ENCODE results near the gene TRAPPC2L. TPM values are rescaled to one million over a fixed set of nuclear protein-coding genes. Genes with fewer than 3 reads are reported as not detected.

Gene TRAPPC2L
- total RNA-seq, 2 donors from 2014 or later: 37.8 to 48.3 TPM

GRCh38 chr16:88908307-88908706 lies 51.4 kb downstream of the TRAPPC2L start:
- no peak for DNase-seq (ENCODE audit: low spot score)
- peaks cover 6 to 8% of the 10 kb centered on the region in 2 donors for H3K4me1 Mint-ChIP-seq (ENCODE audit: low read depth in 2 of 2)
- ATAC-seq: no peak
- H3K4me3 Mint-ChIP-seq: no peak overlapping the region
- H3K27me3 Mint-ChIP-seq: peaks cover 0 to 3% of the 10 kb centered on the region in 2 donors
- no peak overlapping the region for H3K27ac Mint-ChIP-seq
- H3K36me3 Mint-ChIP-seq: no peaks in the 10 kb centered on the region
- no peaks in the 10 kb centered on the region for H3K9me3 Mint-ChIP-seq

- ATAC-seq (no peak), DNase-seq (ENCODE audit: low spot score) (no peak)
- H3K36me3 Mint-ChIP-seq: no peaks in the 10 kb centered on the region
- peaks cover 6 to 8% of the 10 kb centered on the region in 2 donors for H3K4me1 Mint-ChIP-seq (ENCODE audit: low read depth in 2 of 2)
- peaks cover 0 to 7% of the 10 kb centered on the region in 2 donors for H3K27me3 Mint-ChIP-seq
- no peak overlapping the region for H3K27ac Mint-ChIP-seq
- H3K4me3 Mint-ChIP-seq: no peak overlapping the region
- no peaks in the 10 kb centered on the region for H3K9me3 Mint-ChIP-seq
These were observed 52.7 kb downstream of the TRAPPC2L start for GRCh38 chr16:88909431-88910210.

DNA sequence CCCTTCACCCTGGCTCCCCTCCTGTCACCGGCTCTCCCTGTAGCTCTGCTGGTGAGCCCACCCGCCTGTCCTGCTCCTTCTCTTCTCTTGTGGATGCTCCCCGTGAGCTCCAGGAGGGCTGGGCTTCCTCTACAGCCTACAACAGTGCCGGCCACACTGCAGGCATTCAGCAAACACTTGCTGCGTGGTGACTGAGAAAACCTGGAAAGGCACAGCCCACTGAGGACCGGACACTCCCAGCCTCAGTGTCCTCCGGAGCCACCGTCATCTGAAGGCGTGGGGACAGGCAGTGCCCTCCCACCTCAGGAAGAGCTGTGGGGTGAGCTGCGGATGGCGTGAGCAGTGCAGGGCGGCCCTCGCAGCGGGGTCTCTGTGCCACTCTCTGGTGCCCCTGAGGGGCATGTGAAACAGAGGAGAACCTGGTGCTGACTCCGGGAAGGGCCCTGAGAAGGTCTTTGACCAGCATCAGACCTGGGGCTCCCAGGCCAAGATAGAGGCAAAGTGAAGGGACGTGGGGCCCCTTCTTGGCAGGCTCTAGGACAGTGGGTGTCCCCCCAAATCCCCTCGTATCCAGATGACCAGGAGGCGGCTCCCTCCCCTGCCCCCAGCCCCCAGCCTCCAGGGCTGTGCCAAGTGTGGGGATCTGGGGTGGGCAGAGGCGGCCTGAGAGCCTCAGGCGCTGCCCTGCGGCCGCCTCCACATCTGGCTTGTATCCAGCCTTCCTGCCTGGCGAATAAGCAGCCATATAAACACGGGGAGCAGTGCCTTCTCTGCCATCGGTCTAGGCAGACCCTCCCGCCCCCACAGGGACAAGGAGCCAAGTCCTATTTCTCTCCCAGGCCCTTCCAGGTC lies 53.6 kb downstream of the TRAPPC2L start:
- Mint-ChIP-seq H3K27me3 (peaks cover 0 to 7% of the 10 kb centered on the region in 2 donors), H3K4me1 (ENCODE audit: low read depth in 2 of 2) (peaks cover 5 to 6% of the 10 kb centered on the region in 2 donors), H3K36me3 (no peaks in the 10 kb centered on the region), H3K9me3 (no peaks in the 10 kb centered on the region), H3K27ac (no peak overlapping the region), H3K4me3 (no peak overlapping the region)
- no peak for DNase-seq (ENCODE audit: low spot score)
- no peak for ATAC-seq

DNA sequence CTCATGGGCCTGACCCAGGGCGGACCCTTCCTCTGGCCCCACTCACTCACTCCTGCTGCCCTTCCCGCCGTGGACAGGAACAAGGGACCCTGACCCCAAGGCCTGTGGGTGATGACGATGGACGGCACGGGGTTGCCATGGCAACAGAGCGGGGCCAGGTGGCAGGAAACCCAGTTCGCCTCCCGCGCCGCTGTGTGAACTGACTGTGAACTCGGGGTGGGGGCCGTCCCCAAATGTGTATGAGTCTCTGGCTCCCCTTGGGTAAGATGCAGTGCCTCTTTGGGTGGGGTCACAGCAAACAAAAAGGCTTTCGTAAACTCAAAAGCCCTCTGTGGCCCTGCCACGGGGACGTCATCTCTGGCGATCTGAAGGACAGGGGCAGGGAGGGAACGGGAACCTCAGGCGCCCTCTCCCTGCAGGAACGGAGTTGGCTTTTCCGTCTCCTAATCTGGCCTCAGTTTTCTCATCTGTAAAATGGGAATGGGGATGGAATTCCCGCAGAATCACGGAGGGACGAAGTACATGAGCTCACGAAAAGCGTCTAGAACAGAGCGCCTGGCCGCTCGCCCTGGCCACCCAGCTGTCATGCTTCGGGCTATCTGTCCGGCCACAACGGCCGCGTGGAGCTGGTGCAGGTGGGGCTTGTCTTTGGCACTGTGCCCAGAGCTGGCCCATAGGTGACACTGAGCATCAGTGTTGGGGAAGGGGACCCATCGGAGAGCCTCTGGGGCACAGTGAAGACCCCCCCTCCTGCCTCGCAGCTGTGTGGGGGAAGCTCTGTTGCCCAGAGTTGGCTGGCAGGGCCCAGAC lies 54.4 kb downstream of the TRAPPC2L start:
- peaks cover 5% of the 10 kb centered on the region for H3K9me3 Mint-ChIP-seq
- H3K27ac Mint-ChIP-seq: no peak overlapping the region
- no peak for ATAC-seq
- no peak overlapping the region for H3K4me3 Mint-ChIP-seq
- peaks cover 2 to 4% of the 10 kb centered on the region in 2 donors for H3K4me1 Mint-ChIP-seq (ENCODE audit: low read depth in 2 of 2)
- H3K27me3 Mint-ChIP-seq: peaks cover 0 to 9% of the 10 kb centered on the region in 2 donors
- no peaks in the 10 kb centered on the region for H3K36me3 Mint-ChIP-seq
- DNase-seq (ENCODE audit: low spot score): no peak

GRCh38 chr16:88911946-88912310 lies 55.0 kb downstream of the TRAPPC2L start:
- H3K9me3 Mint-ChIP-seq: peaks cover 5% of the 10 kb centered on the region
- H3K36me3 Mint-ChIP-seq: no peaks in the 10 kb centered on the region
- peaks cover 0 to 9% of the 10 kb centered on the region in 2 donors for H3K27me3 Mint-ChIP-seq
- DNase-seq (ENCODE audit: low spot score): no peak
- H3K27ac Mint-ChIP-seq: no peak overlapping the region
- peaks cover 0 to 3% of the 10 kb centered on the region in 2 donors for H3K4me1 Mint-ChIP-seq (ENCODE audit: low read depth in 2 of 2)
- ATAC-seq: no peak
- no peak overlapping the region for H3K4me3 Mint-ChIP-seq

Other genes with a start within 250 kb of the TRAPPC2L start
- 1 to 10 TPM in 1 of 2 donors, under 1 TPM in 1; 0.64 to 1.0 TPM for gene IL17C, start 218.6 kb upstream of the TRAPPC2L start, total RNA-seq
- 100 to 1,000 TPM; 268 to 386 TPM for gene CYBA, start 206.1 kb upstream of the TRAPPC2L start, total RNA-seq
- 100 to 1,000 TPM in 1 of 2 donors, 10 to 100 TPM in 1; 77.2 to 124 TPM for gene MVD, start 194.0 kb upstream of the TRAPPC2L start, total RNA-seq
- 1 to 10 TPM in 1 of 2 donors, under 1 TPM in 1; 0.42 to 1.2 TPM for gene SNAI3, start 170.6 kb upstream of the TRAPPC2L start, total RNA-seq
- 10 to 100 TPM; 29.1 to 49.4 TPM for gene RNF166, start 150.7 kb upstream of the TRAPPC2L start, total RNA-seq
- gene CTU2, start 150.6 kb upstream of the TRAPPC2L start, total RNA-seq: 10 to 100 TPM; 39.0 to 80.4 TPM
- gene PIEZO1, start 71.9 kb upstream of the TRAPPC2L start, total RNA-seq: 100 to 1,000 TPM in 1 of 2 donors, 10 to 100 TPM in 1; 84.8 to 298 TPM
- 100 to 1,000 TPM in 1 of 2 donors, 10 to 100 TPM in 1; 50.0 to 129 TPM for gene CDT1, start 53.3 kb upstream of the TRAPPC2L start, total RNA-seq
- 100 to 1,000 TPM; 142 to 192 TPM for gene APRT, start 45.2 kb upstream of the TRAPPC2L start, total RNA-seq
- 10 to 100 TPM; 27.3 to 46.3 TPM for gene GALNS, start 180 bp upstream of the TRAPPC2L start, total RNA-seq
- gene PABPN1L, start 9.5 kb downstream of the TRAPPC2L start, total RNA-seq: not detected
- 1 to 10 TPM; 2.3 to 2.9 TPM for gene CBFA2T3, start 120.1 kb downstream of the TRAPPC2L start, total RNA-seq
- gene ACSF3, start 236.7 kb downstream of the TRAPPC2L start, total RNA-seq: 100 to 1,000 TPM in 1 of 2 donors, 10 to 100 TPM in 1; 52.3 to 125 TPM

All from natural killer cell treated with Interleukin-12 subunit alpha and Interleukin-12 subunit beta and Interleukin-15 and Interleukin-18, amount 100 ng/mL, for 72 hours (primary cell).